Measurements from ENCODE around the gene THRB.

Gene THRB

DNA sequence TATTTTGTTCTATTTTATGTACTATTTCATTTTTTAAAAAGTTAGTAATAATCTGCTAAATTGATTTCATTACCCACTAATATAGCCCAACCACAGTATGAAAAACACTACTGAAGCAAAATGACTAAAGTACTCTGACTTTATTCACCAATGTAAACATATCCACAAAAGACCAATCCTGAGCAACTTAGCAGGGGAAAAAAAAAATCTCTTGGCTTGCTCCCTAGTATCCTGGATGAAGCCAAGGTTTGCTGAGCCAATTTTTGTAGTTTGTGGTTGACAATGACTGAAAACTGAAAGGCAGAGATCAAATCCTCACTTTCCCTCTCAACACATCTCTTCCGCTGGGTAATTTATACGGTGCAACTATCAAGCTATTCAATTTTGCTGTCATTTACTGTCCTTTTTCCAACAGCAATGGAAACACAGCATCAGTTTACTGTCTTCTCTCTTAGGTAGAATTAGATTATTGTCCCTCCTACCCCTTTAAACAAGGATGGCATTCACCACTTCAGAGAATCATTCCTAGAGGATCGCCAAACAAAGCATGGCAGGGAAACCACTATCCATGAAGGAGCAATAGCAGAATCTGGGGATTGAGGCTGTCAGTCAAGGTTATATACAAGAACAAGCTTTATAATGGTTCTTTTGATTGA is 149.7 kb downstream of the THRB start:
- no peaks in the 10 kb centered on the region for H4K20me1 ChIP-seq (ENCODE audit: insufficient read depth, low read length)
- H3K27me3 ChIP-seq (ENCODE audit: insufficient read depth, low read length): no peaks in the 10 kb centered on the region
- TF ChIP-seq, protein P1, sequence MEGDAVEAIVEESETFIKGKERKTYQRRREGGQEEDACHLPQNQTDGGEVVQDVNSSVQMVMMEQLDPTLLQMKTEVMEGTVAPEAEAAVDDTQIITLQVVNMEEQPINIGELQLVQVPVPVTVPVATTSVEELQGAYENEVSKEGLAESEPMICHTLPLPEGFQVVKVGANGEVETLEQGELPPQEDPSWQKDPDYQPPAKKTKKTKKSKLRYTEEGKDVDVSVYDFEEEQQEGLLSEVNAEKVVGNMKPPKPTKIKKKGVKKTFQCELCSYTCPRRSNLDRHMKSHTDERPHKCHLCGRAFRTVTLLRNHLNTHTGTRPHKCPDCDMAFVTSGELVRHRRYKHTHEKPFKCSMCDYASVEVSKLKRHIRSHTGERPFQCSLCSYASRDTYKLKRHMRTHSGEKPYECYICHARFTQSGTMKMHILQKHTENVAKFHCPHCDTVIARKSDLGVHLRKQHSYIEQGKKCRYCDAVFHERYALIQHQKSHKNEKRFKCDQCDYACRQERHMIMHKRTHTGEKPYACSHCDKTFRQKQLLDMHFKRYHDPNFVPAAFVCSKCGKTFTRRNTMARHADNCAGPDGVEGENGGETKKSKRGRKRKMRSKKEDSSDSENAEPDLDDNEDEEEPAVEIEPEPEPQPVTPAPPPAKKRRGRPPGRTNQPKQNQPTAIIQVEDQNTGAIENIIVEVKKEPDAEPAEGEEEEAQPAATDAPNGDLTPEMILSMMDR (IDR thresholded peaks at IDR 0.05; ENCODE audit: low read length): no peak
- TF ChIP-seq EZH2 (IDR thresholded peaks at IDR 0.05; ENCODE audit: borderline replicate concordance, low read length): no peak
- H3K4me1 ChIP-seq (ENCODE audit: insufficient read depth, low read length, severe bottlenecking): no peaks in the 10 kb centered on the region
- H2AFZ ChIP-seq (ENCODE audit: low read length): no peak overlapping the region
- H3K9me2 ChIP-seq (ENCODE audit: low read depth, low read length): no peaks in the 10 kb centered on the region
- H3F3A ChIP-seq (ENCODE audit: insufficient read depth, low read length): no peaks in the 10 kb centered on the region
- H3K9me3 ChIP-seq (ENCODE audit: low read length): no peaks in the 10 kb centered on the region
- H3K27ac ChIP-seq (ENCODE audit: low read depth, low read length, poor library complexity, severe bottlenecking): no peak overlapping the region
- no peak overlapping the region for H3K4me2 ChIP-seq (ENCODE audit: low read length)
- no peaks in the 10 kb centered on the region for H3K79me2 ChIP-seq (ENCODE audit: insufficient read depth, low read length)
- H3K4me3 ChIP-seq (ENCODE audit: low read depth, low read length, poor library complexity, severe bottlenecking): no peak overlapping the region
- H3K9ac ChIP-seq (ENCODE audit: low read length): no peak overlapping the region
- no peaks in the 10 kb centered on the region for H3K36me3 ChIP-seq (ENCODE audit: insufficient read depth, low read length)

DNA sequence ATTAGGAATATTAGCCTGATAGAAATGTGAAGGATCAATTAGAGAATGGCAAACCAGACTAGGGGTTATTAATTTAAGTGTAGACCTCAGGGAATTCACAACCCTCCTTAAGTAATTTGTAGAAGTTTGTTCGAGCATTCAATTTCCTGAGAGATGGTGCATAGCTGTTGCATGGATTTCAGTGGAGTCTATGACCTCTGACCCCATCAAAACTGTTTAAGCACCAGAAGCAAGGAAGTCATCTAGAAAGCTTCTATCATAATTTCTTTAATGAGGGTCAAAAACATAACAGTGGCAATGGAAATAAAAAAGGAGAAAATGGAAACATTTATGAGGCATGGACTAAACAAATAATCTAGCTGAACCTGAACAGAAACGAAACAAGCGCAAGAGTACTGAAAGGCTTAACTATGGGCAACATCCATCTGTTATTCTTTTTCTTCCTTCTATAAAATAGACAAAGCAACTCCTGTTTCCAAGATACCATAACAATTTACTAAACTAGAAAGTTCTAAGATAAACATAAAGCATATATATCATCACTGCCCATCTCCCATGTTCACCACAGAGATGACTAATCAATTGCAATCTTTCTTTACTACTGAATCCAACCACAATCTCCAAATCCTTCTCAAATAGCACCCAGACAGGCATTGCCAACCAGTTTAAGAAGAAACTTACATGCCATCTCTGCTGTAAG is 151.4 kb downstream of the THRB start:
- TF ChIP-seq EZH2 (IDR thresholded peaks at IDR 0.05; ENCODE audit: borderline replicate concordance, low read length): no peak
- TF ChIP-seq, protein P1 (IDR thresholded peaks at IDR 0.05; ENCODE audit: low read length): no peak
- Histone ChIP-seq H3K27me3 (ENCODE audit: insufficient read depth, low read length) (no peaks in the 10 kb centered on the region), H3K4me1 (ENCODE audit: insufficient read depth, low read length, severe bottlenecking) (no peaks in the 10 kb centered on the region), H3K9ac (ENCODE audit: low read length) (no peak overlapping the region), H3K4me3 (ENCODE audit: low read depth, low read length, poor library complexity, severe bottlenecking) (no peak overlapping the region), H3K79me2 (ENCODE audit: insufficient read depth, low read length) (no peaks in the 10 kb centered on the region), H3F3A (ENCODE audit: insufficient read depth, low read length) (no peaks in the 10 kb centered on the region), H3K27ac (ENCODE audit: low read depth, low read length, poor library complexity, severe bottlenecking) (no peak overlapping the region), H4K20me1 (ENCODE audit: insufficient read depth, low read length) (no peaks in the 10 kb centered on the region), H2AFZ (ENCODE audit: low read length) (no peak overlapping the region), H3K4me2 (ENCODE audit: low read length) (no peak overlapping the region), H3K9me2 (ENCODE audit: low read depth, low read length) (no peaks in the 10 kb centered on the region), H3K36me3 (ENCODE audit: insufficient read depth, low read length) (no peaks in the 10 kb centered on the region), H3K9me3 (ENCODE audit: low read length) (no peaks in the 10 kb centered on the region)

DNA sequence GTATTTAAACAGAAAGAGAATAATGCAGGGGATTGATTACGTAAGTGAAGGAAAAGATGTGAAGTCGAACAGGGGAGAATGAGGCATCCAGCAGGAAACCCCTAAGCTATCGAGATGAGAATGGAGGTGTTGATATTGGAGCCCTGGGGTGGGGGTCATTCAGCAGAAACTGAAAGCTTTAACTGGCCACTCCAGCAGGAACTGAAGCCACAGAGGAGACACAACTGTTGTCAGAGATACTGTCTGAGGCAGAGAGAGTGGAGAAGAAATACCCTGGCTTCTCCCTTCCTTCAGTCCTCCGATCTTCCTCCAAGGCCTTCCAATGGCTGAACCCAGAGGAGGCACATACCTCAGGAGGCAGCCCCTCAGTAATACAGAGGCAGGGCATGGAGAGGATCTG is 152.4 kb downstream of the THRB start:
- H3K4me3 ChIP-seq (ENCODE audit: low read depth, low read length, poor library complexity, severe bottlenecking): no peak overlapping the region
- H2AFZ ChIP-seq (ENCODE audit: low read length): no peak overlapping the region
- no peaks in the 10 kb centered on the region for H3K9me2 ChIP-seq (ENCODE audit: low read depth, low read length)
- no peak overlapping the region for H3K9ac ChIP-seq (ENCODE audit: low read length)
- H3K9me3 ChIP-seq (ENCODE audit: low read length): no peaks in the 10 kb centered on the region
- H4K20me1 ChIP-seq (ENCODE audit: insufficient read depth, low read length): no peaks in the 10 kb centered on the region
- no peak overlapping the region for H3K4me2 ChIP-seq (ENCODE audit: low read length)
- H3F3A ChIP-seq (ENCODE audit: insufficient read depth, low read length): no peaks in the 10 kb centered on the region
- no peaks in the 10 kb centered on the region for H3K4me1 ChIP-seq (ENCODE audit: insufficient read depth, low read length, severe bottlenecking)
- no peaks in the 10 kb centered on the region for H3K79me2 ChIP-seq (ENCODE audit: insufficient read depth, low read length)
- H3K36me3 ChIP-seq (ENCODE audit: insufficient read depth, low read length): no peaks in the 10 kb centered on the region
- no peak overlapping the region for H3K27ac ChIP-seq (ENCODE audit: low read depth, low read length, poor library complexity, severe bottlenecking)
- TF ChIP-seq EZH2 (IDR thresholded peaks at IDR 0.05; ENCODE audit: borderline replicate concordance, low read length): no peak
- TF ChIP-seq, protein P1 (IDR thresholded peaks at IDR 0.05; ENCODE audit: low read length): no peak
- H3K27me3 ChIP-seq (ENCODE audit: insufficient read depth, low read length): no peaks in the 10 kb centered on the region
